Tibial artery (tissue), 4 donors: Measurements from ENCODE around the gene EIF5.

Experiments
- DNase-seq, 2 donors: peaks; one replicate each; pipeline ENCODE4 v3.0.0-alpha.2; 2019
- H3K27ac ChIP-seq, 2 donors: fragments of 200-600 bp; sonication (generic) in 1 of 2; 1 replicate in 1 of 2; 2 replicates in 1 of 2; pipeline ENCODE4 v1.5.1; 2018 to 2019; ENCODE audit warnings: mild to moderate bottlenecking in 1 of 2
- H3K27me3 ChIP-seq, 2 donors: fragments of 200-600 bp; sonication (generic) in 1 of 2; one replicate each; pipeline versions ENCODE4 v1.5.1 to v1.6.0; 2016 to 2019
- H3K36me3 ChIP-seq, 3 donors: fragments of 200-600 bp; sonication (generic) in 2 of 3; one replicate each; pipeline ENCODE4 v1.5.1; 2016 to 2019; ENCODE audit warnings: mild to moderate bottlenecking in 2 of 3
- H3K4me1 ChIP-seq, 4 donors: fragments of 200-600 bp; sonication (generic) in 2 of 4; 1 replicate in 3 of 4; 2 replicates in 1 of 4; pipeline ENCODE4 v1.5.1; 2016 to 2019
- H3K4me3 ChIP-seq, 2 donors: fragments of 200-600 bp; sonication (generic) in 1 of 2; 1 replicate in 1 of 2; 2 replicates in 1 of 2; pipeline ENCODE4 v1.5.1; 2018 to 2019; ENCODE audit warnings: mild to moderate bottlenecking in 2 of 2
- H3K9me3 ChIP-seq, 3 donors: fragments of 200-600 bp; sonication (generic) in 1 of 3; one replicate each; pipeline ENCODE4 v1.5.1; 2016 to 2019
- CTCF ChIP-seq, 2 experiments: fragments of 200-600 bp in 1 of 2; fragments of 450-650 bp in 1 of 2; IDR thresholded peaks; one replicate each; pipeline ENCODE4 v1.5.1; 2017 to 2019; ENCODE audit warnings: antibody characterized with exemption in 2 of 2, mild to moderate bottlenecking in 1 of 2, moderate library complexity in 1 of 2
- intact Hi-C: fragments of 100-400 bp; cut with DNase I; formaldehyde crosslinking; loops from one replicate; pipeline ENCODE4 v1.15.0; 2023; ENCODE audit warnings: low total_unique reads

The EIF5 gene

DNA sequence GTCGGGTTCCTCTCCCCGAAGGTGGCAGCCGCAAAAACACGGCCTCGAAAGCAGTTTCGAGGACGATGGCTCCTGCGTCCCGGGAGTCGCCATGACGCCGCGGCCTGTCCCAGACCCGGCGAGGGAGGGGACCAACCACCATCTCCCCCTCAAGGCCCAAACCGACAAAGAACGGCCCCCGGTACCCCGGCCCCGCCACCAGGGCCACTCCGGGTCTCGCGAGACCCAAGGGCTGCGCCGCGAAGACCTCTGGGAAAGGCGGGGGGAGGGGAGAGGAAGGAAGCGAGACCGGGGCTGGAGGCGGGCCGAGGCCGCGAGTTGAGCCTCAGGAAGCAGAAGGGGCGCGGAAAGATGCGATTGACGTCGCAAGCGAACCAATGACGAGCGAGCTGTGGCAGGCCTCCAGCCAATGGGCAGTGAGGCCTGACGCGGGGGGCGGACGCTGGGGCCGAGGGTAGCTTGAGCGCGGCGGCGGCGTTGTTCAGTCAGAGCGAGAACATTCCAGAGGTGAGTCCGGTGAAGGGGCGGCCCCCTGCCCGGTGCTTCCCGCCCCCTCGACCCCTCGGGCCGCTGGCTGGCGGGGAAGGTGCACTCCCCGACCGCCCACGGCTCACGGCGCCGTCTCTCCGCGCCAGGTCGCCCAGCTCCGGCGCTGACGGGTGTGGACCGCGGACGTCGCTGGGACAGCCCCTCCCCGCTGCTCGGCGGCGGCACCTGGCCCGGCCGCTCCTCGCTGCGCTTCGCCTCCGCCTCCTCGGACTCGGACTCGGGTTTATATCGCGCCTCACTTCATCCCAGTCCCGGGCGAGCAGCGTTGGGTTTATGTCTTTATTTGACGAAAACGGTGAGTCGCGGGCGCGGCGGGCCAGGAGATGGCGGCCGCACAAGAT, at the start of gene EIF5:
TSS of gene EIF5 (plus strand) at position 484 of the 890 bp plus-strand sequence. CDS start 1,624 bp downstream, outside the sequence.
- peak; percentile 98 to 100 for DNase-seq
- intact Hi-C loops: loop anchor here (2.0 to 10.0 kb wide), 2 partner anchors 51 to 739 kb away; partner anchors contain the start of genes MARK3 and RCOR1

DNA sequence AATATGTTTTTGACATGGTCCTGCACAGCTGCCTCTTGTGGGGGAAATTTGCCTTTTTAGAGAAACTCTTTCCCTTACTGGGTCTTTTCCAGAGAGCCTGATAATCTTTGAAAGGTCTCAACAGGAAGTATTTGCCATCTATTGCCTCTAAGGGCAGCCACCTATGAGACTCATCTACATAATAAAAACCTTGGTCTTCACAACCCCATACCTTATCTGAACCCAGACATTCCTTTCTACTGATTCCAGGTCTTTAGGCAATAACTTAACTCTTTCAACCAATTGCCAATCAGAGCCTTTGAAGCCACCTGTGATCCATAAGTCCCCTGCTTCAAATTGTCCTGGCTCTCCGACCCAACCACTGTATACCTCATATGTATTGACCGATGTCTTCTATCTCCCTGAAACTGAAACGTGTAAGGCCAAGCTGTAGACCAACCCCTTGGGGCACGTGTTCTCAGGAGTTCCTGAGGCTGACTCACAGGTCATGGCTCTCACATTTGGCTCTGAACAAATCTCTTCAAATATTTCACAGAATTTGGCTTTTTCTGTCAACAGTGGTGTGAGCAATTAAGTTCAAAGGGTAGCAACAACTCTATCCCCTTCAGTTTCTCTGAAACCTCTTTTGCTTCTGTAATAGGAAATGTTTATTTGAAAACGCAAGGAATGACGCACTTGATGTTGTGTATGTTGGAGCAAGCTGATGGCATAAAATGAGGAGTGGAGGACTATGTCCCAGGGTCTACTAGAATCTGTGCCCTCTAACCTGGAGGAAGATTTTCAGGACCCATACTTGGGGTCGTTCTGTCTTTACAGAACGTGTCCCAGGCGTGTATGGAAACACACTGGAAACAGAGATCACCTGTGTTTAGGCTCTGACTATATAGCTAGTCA, 49.2 kb upstream of the EIF5 start:
- intact Hi-C loops: no loop called here
- no peak for TF ChIP-seq CTCF (IDR thresholded peaks at IDR 0.05)
- H3K36me3 ChIP-seq: no peaks in the 10 kb centered on the region
- DNase-seq: no peak
- H3K9me3 ChIP-seq: no peaks in the 10 kb centered on the region
- no peak overlapping the region for H3K27ac ChIP-seq
- H3K4me1 ChIP-seq: no peaks in the 10 kb centered on the region
- H3K27me3 ChIP-seq: peaks cover 0 to 55% of the 10 kb centered on the region in 2 donors
- H3K4me3 ChIP-seq: no peak overlapping the region

More for the DNA sequence above, at the start of gene EIF5:
- Histone ChIP-seq H3K27ac (peak within 1 kb of the TSS; percentile 97 to 100), H3K36me3 (peaks cover 36 to 40% (median 37%) of the 10 kb centered on the region in 3 donors), H3K27me3 (no peaks in the 10 kb centered on the region), H3K4me1 (peaks cover 0 to 30% (median 17%) of the 10 kb centered on the region in 4 donors), H3K4me3 (peak within 1 kb of the TSS; percentile 65 to 99), H3K9me3 (no peaks in the 10 kb centered on the region)
- TF ChIP-seq CTCF (IDR thresholded peaks at IDR 0.05): peak; percentile 47 to 72

DNA sequence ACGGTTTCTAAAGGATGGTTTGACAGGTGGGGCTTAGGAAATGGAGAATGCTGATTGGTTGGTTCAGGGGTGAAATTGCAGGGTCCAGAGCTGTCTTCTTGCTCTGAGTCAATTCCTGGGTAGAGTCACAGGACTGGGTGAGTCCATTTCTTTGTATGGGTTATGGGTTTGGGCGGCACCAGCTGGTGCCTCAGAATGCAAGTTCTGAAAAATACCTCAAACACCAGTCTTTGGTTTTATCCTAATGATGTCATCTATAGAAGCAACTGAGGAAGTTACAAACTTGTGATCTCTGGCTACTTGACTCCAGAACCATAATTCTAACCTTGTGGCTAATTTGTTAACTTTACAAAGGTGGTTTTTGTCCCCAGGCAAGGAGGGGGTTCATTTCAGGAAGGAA, 47.6 kb upstream of the EIF5 start:
- no peaks in the 10 kb centered on the region for H3K9me3 ChIP-seq
- H3K27me3 ChIP-seq: peaks cover 0 to 61% of the 10 kb centered on the region in 2 donors
- intact Hi-C loops: no loop called here
- H3K27ac ChIP-seq: no peak overlapping the region
- no peak overlapping the region for H3K4me3 ChIP-seq
- DNase-seq: no peak
- TF ChIP-seq CTCF (IDR thresholded peaks at IDR 0.05): no peak
- no peaks in the 10 kb centered on the region for H3K36me3 ChIP-seq
- no peaks in the 10 kb centered on the region for H3K4me1 ChIP-seq

- TF ChIP-seq CTCF (IDR thresholded peaks at IDR 0.05): no peak
- Histone ChIP-seq H3K9me3 (no peaks in the 10 kb centered on the region), H3K27me3 (peaks cover 0 to 59% of the 10 kb centered on the region in 2 donors), H3K27ac (no peak overlapping the region), H3K4me1 (no peaks in the 10 kb centered on the region), H3K36me3 (no peaks in the 10 kb centered on the region), H3K4me3 (no peak overlapping the region)
- DNase-seq: no peak
- intact Hi-C loops: no loop called here
These were observed 46.8 kb upstream of the EIF5 start for GRCh38 chr14:103286968-103287850.
